Activated gamma-delta T cell treated with anti-CD3 and anti-CD28 coated beads, Interleukin-2, amount 50 U/mL, for 16 hours (primary cell): Measurements from ENCODE around the gene GRM2.

Experiments used
- DNase-seq: peaks from one replicate; pipeline ENCODE4 v3.0.0-alpha.2; 2020; ENCODE audit warnings: low read depth

The GRM2 gene

GRCh38 chr3:51705276-51706020, 1.4 kb upstream of the GRM2 start:
- no peak for DNase-seq

DNA sequence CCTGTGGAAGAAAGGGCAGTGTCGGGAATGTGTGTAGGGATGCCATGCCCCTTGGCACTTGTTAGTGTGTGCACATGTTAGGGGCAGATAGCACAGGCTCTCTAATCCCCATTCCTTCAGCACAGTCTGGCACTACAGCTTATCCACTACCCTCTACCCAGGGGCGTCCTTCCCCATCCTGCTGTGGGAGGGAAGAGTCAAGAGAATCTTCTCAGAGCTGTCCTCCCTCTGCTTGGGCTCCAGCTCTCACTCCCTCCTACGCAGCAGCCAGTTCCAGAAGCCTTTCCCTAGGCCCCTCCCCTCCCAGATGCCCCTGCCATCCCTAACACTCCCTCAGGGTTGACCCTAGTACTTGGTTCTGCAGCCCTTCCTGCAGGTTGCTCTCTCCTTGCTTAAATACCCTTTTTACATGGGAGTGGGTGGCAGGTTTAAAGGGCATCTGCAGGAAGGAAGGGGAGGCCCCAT, 815 bp upstream of the GRM2 start:
- DNase-seq, result no peak

GRCh38 chr3:51708216-51708845, 1.5 kb downstream of the GRM2 start:
- DNase-seq, result no peak

DNA sequence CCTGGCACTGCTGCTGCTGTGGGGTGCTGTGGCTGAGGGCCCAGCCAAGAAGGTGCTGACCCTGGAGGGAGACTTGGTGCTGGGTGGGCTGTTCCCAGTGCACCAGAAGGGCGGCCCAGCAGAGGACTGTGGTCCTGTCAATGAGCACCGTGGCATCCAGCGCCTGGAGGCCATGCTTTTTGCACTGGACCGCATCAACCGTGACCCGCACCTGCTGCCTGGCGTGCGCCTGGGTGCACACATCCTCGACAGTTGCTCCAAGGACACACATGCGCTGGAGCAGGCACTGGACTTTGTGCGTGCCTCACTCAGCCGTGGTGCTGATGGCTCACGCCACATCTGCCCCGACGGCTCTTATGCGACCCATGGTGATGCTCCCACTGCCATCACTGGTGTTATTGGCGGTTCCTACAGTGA, 2.1 kb downstream of the GRM2 start:
- no peak for DNase-seq

- DNase-seq, result no peak
These were observed 2.8 kb downstream of the GRM2 start for GRCh38 chr3:51709675-51710074.

- no peak for DNase-seq
These were observed 3.9 kb downstream of the GRM2 start for GRCh38 chr3:51710631-51711351.

DNA sequence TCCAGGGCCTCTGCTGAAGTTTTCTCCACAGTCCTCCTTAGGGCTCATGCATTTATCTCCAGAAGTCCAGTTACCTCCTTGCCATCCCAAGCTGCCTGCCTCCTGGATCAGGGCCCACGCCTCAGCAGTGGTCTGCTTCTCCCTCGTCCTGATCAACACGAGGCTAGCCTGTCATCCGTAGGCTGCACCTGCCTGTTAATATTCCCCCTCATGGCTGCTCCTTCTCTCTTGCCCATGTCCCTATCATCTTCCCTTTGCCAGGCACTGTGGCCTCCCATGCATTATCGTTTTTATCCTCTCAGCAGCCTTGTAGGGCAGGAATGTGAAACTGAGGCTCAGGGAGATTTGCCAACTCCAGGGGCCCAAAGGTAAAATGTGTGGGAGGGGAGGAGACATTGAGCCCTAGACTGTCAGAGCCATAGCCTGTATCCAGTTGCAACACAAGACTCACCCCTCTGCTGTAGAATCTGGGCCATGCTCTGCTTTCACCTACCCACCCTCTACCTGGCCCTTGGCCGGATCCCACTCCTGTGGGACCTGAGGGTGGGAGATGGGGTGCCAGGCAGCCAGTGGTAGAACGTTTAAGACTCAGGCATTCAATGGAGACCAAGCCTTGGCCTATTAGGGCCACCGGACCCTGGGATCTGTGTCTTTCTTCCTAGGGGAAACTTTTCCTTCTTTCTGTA, 4.6 kb downstream of the GRM2 start:
- no peak for DNase-seq

GRCh38 chr3:51712038-51712420, 5.2 kb downstream of the GRM2 start:
- DNase-seq, result no peak

DNA sequence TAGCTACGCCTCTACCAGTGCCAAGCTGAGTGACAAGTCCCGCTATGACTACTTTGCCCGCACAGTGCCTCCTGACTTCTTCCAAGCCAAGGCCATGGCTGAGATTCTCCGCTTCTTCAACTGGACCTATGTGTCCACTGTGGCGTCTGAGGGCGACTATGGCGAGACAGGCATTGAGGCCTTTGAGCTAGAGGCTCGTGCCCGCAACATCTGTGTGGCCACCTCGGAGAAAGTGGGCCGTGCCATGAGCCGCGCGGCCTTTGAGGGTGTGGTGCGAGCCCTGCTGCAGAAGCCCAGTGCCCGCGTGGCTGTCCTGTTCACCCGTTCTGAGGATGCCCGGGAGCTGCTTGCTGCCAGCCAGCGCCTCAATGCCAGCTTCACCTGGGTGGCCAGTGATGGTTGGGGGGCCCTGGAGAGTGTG, 5.7 kb downstream of the GRM2 start:
- no peak for DNase-seq

DNA sequence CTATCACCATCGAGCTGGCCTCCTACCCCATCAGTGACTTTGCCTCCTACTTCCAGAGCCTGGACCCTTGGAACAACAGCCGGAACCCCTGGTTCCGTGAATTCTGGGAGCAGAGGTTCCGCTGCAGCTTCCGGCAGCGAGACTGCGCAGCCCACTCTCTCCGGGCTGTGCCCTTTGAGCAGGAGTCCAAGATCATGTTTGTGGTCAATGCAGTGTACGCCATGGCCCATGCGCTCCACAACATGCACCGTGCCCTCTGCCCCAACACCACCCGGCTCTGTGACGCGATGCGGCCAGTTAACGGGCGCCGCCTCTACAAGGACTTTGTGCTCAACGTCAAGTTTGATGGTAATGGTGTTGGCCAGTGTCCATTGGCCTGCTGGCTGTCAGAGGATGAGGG, 6.1 kb downstream of the GRM2 start:
- DNase-seq, result no peak

- no peak for DNase-seq
These were observed 8.5 kb downstream of the GRM2 start for GRCh38 chr3:51715231-51715976.

- no peak for DNase-seq
These were observed 9.1 kb downstream of the GRM2 start for GRCh38 chr3:51715977-51716294.

DNA sequence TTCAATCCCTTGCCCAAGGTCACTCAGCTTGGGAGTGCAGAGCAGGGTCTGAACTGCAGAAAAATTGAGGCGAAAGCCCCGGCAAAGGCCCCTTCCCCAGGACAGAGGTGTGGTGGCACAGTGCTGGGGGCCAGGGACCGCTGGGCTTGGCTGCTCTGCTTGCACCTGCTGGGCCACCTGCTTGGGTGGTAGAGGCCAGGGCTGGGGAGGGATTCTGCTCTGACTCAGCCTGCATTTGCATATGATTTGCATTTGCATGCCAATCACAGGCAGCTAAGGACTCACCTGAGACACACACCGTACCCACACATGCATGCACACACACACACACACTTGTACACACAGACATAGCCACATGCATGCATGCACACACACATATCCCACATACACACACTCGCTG, 9.9 kb downstream of the GRM2 start:
- no peak for DNase-seq

DNA sequence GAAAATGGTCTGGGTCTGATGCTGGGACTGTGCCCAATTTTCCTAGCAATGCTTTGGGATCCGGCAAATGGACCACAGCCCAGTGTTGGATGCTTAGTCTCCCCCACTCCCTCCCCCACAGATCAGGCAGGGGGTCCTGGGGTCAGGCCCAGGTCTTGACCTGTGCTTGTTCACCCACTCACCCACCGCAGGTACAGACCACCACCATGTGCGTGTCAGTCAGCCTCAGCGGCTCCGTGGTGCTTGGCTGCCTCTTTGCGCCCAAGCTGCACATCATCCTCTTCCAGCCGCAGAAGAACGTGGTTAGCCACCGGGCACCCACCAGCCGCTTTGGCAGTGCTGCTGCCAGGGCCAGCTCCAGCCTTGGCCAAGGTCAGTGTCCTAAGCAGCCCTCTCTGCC, 10.6 kb downstream of the GRM2 start:
- no peak for DNase-seq

DNA sequence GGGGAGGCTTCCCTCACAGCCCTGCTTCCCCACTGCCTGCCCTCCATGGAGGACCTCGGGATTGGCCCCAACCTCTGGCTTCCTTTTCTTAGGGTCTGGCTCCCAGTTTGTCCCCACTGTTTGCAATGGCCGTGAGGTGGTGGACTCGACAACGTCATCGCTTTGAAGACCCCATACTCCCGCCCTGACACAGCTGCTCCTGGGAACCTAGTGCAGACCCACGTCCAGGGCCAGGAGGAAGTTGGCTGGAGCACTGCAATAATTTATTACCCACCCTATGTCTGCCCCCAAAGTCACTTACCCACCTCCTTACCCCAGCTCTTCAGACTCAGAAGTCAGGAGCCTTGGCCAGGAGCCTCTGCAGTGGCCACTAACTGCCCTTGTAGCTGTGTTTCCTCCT, 11.1 kb downstream of the GRM2 start:
- no peak for DNase-seq

DNA sequence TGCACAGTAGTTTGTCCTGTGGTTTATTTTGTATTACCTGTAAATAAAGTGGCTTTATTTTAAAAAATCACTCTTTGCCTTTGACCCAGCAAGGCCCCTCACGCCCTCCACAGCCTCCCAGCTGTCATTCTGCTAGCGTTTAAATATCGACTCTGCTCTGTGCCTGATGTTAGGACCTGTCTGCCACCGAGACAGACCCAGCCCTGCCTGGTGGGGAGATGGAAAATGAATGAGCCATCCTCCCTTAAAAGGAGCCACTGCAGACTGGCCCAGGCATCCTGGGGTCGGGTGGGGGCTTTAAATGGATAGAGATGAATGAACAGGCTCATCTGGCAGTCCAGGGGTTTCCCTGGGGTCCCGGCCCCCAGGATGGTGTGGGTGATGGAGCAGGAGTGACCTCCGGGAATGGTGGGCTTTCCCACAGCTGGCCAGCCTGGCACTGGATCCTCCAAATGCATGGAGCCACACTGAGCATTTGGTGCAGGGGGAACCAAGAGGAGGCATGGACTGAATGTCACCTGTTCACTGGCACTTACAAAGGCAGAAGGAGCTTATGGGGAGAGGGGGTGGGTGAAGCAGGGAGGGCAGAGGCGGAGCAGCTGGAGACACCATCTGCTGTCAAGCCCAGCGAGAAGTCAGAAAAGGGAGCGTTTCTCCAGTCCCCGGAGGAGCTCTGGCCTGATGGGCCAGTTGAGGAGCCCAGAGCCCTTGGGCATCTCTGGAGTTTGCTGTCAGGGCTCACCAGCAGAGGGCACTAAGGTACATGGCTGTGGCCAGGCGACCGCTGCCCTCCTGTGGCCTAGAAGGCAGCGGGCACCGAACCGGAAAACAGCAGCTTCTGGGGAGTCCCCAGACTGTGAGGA, 11.9 kb downstream of the GRM2 start:
- DNase-seq, result no peak

DNA sequence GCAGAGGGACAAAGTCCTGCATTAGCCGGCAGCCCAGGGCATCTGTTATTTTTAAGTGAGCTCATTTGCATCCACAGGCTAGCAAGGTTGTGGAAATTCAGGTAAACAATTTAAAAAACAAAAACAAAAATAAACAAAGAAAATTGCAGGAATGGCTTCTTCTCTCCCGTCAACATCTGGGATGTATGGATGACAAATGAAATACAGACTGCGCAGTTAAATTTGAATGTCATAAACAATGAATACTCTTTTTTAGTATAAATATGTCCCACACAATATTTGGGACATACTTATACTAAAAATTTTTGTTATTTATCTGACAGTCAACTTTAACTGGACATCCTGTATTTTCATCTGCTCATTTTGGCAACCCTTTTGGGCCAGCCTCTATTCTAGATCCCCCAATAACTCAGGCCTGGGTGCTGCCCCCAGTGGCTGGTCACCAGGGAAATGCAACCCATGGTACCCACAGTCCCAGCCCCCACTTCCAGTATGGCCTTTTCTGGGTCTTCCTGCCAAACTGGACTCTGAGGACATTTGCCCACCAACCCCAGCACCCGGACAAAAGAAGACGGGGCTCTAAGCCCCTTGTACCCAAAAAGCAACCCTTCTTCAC, 12.7 kb downstream of the GRM2 start:
- DNase-seq, result no peak

GRCh38 chr3:51720292-51721061, 13.6 kb downstream of the GRM2 start:
- DNase-seq, result no peak

GRCh38 chr3:51721062-51721745, 14.3 kb downstream of the GRM2 start:
- DNase-seq, result no peak
